ENCODE results near the gene MTO1.
"Not testable (repeated sequence)": the region's sequence is repeated elsewhere in the genome, so short reads cannot be mapped to it uniquely, and the experiment has no call there.

The MTO1 gene

GRCh38 chr6:73497915-73498314 is 36.4 kb downstream of the MTO1 start:
- DNase-seq (ENCODE audit: low read depth, low spot score): no peak
- no peak overlapping the region for H3K4me3 ChIP-seq (ENCODE audit: low read length)

GRCh38 chr6:73503027-73503772 is 41.7 kb downstream of the MTO1 start:
- DNase-seq (ENCODE audit: low read depth, low spot score): no peak

GRCh38 chr6:73504160-73504559 is 42.6 kb downstream of the MTO1 start:
- no peak for DNase-seq (ENCODE audit: low read depth, low spot score)
- H3K4me3 ChIP-seq (ENCODE audit: low read length): no peak overlapping the region

More at GRCh38 chr6:73503027-73503772, 41.7 kb downstream of the MTO1 start:
- H3K4me3 ChIP-seq (ENCODE audit: low read length): no peak overlapping the region

- DNase-seq (ENCODE audit: low read depth, low spot score): no peak
- no peak overlapping the region for H3K4me3 ChIP-seq (ENCODE audit: low read length)
Observed at GRCh38 chr6:73505142-73505541, 43.6 kb downstream of the MTO1 start.

GRCh38 chr6:73505705-73506104 is 44.2 kb downstream of the MTO1 start:
- DNase-seq (ENCODE audit: low read depth, low spot score): not testable (repeated sequence)

GRCh38 chr6:73506246-73506645 is 44.7 kb downstream of the MTO1 start:
- no peak for DNase-seq (ENCODE audit: low read depth, low spot score)
- H3K4me3 ChIP-seq (ENCODE audit: low read length): no peak overlapping the region

More at GRCh38 chr6:73505705-73506104, 44.2 kb downstream of the MTO1 start:
- not testable (repeated sequence) for H3K4me3 ChIP-seq (ENCODE audit: low read length)

- no peak for DNase-seq (ENCODE audit: low read depth, low spot score)
- no peak overlapping the region for H3K4me3 ChIP-seq (ENCODE audit: low read length)
Observed at GRCh38 chr6:73508776-73509175, 47.2 kb downstream of the MTO1 start.

GRCh38 chr6:73509851-73510250 is 48.3 kb downstream of the MTO1 start:
- no peak for DNase-seq (ENCODE audit: low read depth, low spot score)

GRCh38 chr6:73511796-73512195 is 50.3 kb downstream of the MTO1 start:
- DNase-seq (ENCODE audit: low read depth, low spot score): no peak
- no peak overlapping the region for H3K4me3 ChIP-seq (ENCODE audit: low read length)

More at GRCh38 chr6:73509851-73510250, 48.3 kb downstream of the MTO1 start:
- H3K4me3 ChIP-seq (ENCODE audit: low read length): no peak overlapping the region

- no peak overlapping the region for H3K4me3 ChIP-seq (ENCODE audit: low read length)
- DNase-seq (ENCODE audit: low read depth, low spot score): no peak
Observed at GRCh38 chr6:73513496-73513854, 51.9 kb downstream of the MTO1 start.

GRCh38 chr6:73514746-73515110 is 53.2 kb downstream of the MTO1 start:
- DNase-seq (ENCODE audit: low read depth, low spot score): no peak
- no peak overlapping the region for H3K4me3 ChIP-seq (ENCODE audit: low read length)

- H3K4me3 ChIP-seq (ENCODE audit: low read length): no peak overlapping the region
- no peak for DNase-seq (ENCODE audit: low read depth, low spot score)
Observed at GRCh38 chr6:73515204-73515655, 53.7 kb downstream of the MTO1 start.

- H3K4me3 ChIP-seq (ENCODE audit: low read length): no peak overlapping the region
Observed at GRCh38 chr6:73516514-73517489, 55.3 kb downstream of the MTO1 start.

GRCh38 chr6:73518100-73518981 is 56.8 kb downstream of the MTO1 start:
- not testable (repeated sequence) for DNase-seq (ENCODE audit: low read depth, low spot score)
- H3K4me3 ChIP-seq (ENCODE audit: low read length): peak overlapping the region; percentile 11; the same call in 1 of the 2 replicates

More at GRCh38 chr6:73516514-73517489, 55.3 kb downstream of the MTO1 start:
- no peak for DNase-seq (ENCODE audit: low read depth, low spot score)

GRCh38 chr6:73518982-73519881 is 57.7 kb downstream of the MTO1 start:
- H3K4me3 ChIP-seq (ENCODE audit: low read length): peak overlapping the region; percentile 95
- not testable (repeated sequence) for DNase-seq (ENCODE audit: low read depth, low spot score)

GRCh38 chr6:73519926-73520687 is 58.6 kb downstream of the MTO1 start:
- peak overlapping the region; percentile 95 for H3K4me3 ChIP-seq (ENCODE audit: low read length)
- DNase-seq (ENCODE audit: low read depth, low spot score): no peak

- DNase-seq (ENCODE audit: low read depth, low spot score): peak; percentile 99
- peak within 1 kb of the TSS; percentile 95 for H3K4me3 ChIP-seq (ENCODE audit: low read length)
Observed at GRCh38 chr6:73520688-73521350, 59.3 kb downstream of the MTO1 start, which contains the start of gene EEF1A1. EEF1A1 (minus strand) TSS chr6:73521032; CDS start chr6:73520026, 1,006 bp downstream.

Measured in Jurkat, Clone E6-1 (cell line).